GM19238 (cell line): Measurements from ENCODE around the gene SMLR1.
"Not testable (repeated sequence)": the region's sequence is repeated elsewhere in the genome, so short reads cannot be mapped to it uniquely, and the experiment has no call there.

Experiments
- DNase-seq: peaks from one replicate; pipeline ENCODE4 v3.0.0; 2011; ENCODE audit warnings: low spot score; ENCODE audit not compliant: insufficient read length

Gene SMLR1

GRCh38 chr6:130827247-130828149 lies at the start of gene SMLR1:
Gene SMLR1, plus strand, starts transcription at chr6:130827406. Its CDS starts 8 bp downstream, at chr6:130827414.
- no peak for DNase-seq

DNA sequence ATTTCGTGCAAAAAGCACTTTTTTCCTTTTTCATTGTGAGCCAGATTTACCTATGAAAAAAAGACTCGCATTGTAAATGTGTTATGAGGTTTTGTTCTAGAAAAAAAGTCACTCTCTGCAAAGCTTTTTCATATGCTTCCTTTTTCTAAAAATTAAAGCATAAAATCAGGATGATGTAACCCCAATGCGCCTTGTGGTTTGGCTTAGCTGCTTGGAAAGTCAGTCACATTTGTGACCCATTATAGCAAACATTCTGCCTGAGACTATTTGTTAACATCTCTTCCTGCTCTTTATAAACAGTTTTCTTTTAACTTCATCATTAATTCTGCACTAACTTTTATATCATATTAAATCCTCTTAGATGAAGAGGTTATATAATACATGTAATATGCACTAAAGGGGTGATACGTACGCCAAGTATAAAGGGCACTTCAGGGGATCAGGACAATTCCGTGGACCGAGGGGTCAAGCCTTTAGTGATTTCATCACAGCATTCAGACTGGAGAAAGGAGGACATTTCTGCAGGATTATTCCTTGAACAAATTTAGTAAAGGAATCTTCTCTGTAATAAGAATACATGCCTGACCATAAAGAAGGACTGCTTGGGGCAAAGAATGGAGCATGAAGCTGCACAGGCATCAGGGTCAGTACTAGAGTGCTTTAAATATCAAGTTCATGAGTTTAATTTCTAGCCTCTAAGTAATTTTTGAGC lies 48.1 kb upstream of the SMLR1 start:
- DNase-seq: no peak

DNA sequence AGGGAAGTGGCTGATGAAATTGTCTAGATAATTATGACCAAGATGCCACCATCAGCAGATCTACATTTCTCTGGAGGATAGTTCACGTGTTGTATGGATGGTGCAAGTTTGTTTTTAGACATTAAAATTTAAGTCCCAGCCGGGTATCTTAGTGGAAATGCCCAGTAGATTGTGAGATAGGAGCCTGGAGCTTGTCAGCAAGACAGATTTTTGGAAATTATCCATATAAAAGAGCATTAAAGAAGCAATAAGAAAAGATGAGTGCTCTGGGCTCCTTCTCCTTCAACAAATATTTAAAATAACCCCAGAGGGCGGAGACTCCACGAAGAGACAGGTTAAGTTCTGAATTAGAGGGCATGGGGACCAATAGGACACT lies 47.6 kb upstream of the SMLR1 start:
- DNase-seq: no peak

GRCh38 chr6:130780122-130780521 lies 47.1 kb upstream of the SMLR1 start:
- no peak for DNase-seq

GRCh38 chr6:130781557-130781956 lies 45.6 kb upstream of the SMLR1 start:
- no peak for DNase-seq

DNA sequence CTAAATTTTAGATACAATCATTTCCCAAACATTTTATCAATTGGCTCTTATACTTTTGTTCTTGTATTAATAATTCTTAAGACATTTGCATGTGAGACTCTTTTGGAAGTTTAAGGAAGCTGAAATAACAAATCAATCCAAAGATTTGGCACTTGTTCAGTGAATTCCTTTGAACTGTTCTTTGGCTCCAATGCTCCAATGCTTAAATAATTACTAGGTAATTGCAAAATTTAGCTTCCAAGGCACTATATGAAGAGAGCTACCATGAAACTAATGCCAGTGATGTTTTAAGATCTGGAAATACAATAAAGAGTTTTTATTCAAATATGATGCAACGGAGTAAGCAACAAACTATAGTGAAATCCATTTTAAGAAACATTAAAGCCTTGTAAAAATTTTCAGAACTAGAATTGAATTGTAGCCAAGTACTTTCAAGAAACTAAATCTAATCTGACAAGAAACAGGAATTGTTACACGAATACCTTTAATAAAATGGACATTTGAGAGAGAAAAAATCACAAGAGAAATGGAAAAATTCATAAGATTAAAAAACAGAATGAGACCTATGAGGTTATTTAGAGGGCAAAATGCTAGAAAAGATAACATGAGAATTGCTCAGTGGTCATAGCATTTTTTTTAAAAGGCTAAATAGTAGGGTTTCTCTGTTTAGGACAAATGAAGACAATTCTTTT lies 43.6 kb upstream of the SMLR1 start:
- no peak for DNase-seq

GRCh38 chr6:130787726-130788500 lies 39.3 kb upstream of the SMLR1 start:
- no peak for DNase-seq

GRCh38 chr6:130788954-130789353 lies 38.3 kb upstream of the SMLR1 start:
- DNase-seq: no peak

DNA sequence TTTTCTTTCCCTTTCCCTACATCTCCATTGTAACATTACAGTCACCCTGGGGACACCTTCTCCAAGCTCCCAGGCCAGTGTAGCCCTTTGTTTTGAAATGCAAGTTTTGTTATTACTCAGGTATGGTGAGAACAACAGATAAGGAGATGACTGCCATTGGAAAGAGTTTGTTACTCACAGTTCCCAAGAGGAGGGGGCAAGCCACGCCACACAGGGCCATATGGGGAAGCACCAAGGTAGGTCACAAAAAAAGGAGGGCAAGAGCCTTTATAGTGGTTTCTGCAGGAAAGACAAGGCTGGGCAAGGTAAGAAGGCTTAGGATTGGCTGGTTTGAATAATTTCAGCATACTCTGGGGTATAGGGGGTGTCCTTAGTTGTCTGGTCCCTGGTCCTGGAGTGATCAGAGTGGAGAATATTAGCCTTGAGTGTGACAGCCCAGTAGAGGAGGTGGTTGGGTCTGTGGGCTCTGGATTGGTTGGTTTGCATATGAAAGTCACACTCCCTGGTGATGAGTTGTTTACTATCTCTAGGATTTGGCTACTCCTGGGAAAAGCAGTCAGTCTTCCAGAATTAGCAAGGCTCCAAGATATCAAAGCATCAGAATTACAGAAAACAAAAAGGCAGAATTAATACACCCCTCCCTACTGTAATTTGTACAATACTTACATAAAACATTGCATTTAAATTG lies 33.1 kb upstream of the SMLR1 start:
- DNase-seq: no peak

DNA sequence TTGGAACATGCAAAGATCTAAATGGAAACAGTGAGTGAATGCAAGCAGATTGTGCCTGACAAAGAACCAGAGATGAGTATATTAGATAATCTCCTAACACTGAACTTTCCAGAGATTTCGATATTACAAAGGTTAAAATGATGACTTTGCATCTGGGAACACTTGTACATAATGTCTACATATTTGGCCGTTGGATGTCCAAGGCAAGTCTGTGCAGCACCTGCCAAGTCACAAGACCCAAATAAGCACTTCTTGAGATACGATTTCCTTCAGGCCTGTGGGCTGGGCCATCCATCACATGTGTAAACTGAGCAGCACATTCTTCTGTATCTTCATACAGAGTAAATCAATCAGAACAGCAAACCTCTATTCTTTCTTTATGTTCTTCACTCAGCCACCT lies 32.5 kb upstream of the SMLR1 start:
- DNase-seq: no peak

GRCh38 chr6:130796313-130796905 lies 30.8 kb upstream of the SMLR1 start:
- DNase-seq: no peak

- no peak for DNase-seq
These were observed 30.1 kb upstream of the SMLR1 start for GRCh38 chr6:130797061-130797460.

DNA sequence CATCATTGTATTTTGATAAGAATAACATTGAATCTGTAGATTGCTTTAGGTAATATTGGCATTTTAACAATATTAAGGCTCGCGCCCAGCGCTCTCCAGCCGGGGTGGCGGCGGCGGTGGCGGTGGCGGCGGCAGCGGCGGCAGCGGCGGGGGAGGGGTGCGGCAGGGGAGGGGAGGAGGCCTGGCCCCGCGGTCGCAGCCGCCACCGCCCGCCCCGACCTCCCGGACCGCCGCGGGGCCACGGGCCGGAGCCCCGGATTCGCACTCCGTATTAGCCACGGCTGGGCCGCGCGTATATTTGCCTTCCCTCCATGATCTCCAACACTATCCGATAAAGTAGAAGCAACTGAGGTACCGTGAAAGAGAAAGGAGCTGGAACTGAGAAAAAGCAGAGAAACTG lies 25.8 kb upstream of the SMLR1 start:
- not testable (repeated sequence) for DNase-seq

DNA sequence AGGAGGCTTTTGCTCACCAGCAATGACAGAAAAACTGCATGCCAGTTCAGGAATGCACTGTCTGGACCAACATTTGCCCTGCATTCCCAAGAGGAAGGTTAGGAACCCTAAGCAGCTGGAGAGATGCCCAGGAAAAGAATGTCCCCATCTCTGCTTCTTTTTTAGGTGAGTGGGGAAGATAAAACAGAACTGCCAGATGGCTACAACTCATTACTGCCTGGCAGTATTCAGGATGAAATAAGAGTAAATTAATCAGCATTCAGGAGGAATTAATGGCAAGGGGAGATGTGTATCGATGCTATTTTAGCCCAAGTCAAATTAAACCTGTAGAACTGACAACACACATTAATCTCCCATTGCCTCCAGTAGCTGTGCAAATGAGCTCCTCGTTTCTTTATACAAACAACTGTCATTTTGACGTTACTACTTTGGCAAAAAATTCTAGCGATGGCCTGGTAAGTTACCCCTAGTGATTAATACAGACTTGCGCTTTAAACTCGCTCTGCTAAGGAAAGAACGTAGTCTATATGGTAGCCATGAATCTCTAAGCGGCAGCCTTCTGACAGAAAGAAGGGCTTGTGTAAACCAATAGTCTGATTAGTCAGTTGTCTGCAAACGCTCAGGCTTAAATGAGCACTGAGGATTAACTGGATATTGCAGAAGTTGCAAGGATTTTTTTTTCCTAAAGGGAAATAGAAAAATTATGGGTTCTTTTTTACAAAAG lies 16.7 kb upstream of the SMLR1 start:
- no peak for DNase-seq

DNA sequence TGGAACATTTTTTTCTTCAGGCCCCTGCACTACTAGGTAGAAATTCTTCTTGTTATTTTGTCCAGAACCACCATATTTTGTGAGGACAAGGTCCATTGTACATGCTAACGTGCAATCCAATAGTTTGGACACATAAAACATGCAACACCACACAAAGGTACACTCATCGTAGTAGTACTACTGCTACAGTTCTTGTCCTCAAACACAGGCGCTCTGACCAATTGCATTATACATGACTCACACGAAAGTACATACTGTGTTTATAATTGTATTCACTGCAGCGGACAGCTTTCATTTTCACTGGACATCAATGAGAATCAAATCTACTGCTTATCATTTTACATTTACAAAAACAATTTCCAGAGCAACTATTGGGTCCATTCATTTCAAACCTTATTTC lies 15.3 kb upstream of the SMLR1 start:
- DNase-seq: no peak

DNA sequence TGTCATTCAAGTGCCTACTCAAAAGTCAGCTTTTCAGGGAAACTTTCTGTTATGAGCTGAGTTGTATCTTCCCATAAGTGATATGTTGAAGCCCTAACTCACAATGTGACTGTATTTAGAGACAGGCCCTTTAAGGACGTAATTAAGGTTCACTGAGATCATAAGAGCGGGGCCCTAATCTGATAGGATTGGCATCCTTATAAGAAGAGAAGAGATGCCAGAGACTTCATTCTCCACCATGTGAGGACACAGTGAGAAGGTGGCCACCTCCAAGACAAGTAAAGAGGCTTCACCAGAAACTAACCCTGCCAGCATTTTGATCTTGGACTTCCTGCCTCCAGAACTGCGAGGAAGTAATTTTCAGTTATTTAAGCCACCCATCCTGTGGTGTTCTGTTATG lies 12.7 kb upstream of the SMLR1 start:
- DNase-seq: no peak

DNA sequence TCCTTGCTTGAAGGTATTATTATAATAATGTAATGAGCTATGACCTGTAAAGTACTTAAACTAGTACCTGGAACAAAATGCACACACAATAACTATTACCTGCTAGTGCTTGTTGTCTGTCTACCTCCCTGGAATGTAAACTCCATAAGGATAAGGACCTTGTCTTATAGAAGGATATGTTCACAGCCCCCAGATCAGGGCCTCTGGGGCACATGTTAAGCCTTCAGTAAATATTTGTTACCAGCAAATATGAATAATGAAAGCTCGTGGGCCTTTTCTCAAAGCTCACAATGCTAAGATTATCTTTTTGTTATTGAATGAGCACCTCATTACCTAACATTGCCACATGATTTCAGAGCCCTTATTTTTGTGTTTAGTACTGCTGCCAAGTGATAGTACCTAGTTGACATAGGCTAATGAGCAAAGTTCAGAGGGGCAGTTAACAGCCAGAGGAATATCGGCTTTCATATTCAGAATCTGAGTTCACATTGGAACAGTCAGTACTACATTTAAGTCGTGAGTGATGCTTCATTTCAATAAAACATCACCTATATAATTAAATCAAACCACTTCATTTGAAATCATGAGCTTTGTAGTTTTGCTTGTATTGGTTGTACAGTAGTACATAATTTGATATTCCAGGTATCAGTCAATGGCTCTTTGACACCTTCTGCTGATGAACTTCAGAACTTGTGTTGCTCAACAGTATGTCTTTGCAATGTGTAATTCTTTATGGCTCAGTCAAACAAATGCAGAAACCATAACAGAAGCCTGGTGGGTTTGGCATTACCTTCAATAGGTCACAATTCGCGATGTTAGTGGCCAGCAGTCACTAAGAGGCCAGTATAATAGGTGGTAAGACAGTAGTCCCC lies 11.8 kb upstream of the SMLR1 start:
- no peak for DNase-seq

DNA sequence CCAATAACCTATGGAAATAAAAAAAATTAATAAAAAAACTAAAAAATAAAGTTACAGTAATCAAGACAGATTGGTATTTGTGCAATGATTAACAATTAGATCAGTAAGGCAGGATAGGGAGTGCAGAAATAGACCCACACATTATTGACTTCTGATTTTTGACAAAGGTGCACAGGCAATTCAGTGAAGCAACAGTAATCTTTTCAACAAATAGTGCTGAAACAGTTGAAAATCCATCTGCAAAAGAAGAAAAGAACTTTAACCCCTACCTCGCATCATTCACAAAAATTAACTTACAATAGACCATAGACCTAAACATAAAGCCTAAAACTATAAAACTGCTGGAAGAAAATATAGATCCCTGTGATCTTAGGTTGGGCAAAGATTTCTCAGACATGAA lies 4.5 kb upstream of the SMLR1 start:
- DNase-seq: no peak
